ENCODE measurements around the gene SAXO1. TPM values are rescaled to one million over a fixed set of nuclear protein-coding genes. Genes with fewer than 3 reads are reported as not detected.
"Not testable (repeated sequence)": the region's sequence is repeated elsewhere in the genome, so short reads cannot be mapped to it uniquely, and the experiment has no call there.

Gene SAXO1
- total RNA-seq (2014; rRNA removed; shearing (Covaris generic)): not detected in 2 replicates

DNA sequence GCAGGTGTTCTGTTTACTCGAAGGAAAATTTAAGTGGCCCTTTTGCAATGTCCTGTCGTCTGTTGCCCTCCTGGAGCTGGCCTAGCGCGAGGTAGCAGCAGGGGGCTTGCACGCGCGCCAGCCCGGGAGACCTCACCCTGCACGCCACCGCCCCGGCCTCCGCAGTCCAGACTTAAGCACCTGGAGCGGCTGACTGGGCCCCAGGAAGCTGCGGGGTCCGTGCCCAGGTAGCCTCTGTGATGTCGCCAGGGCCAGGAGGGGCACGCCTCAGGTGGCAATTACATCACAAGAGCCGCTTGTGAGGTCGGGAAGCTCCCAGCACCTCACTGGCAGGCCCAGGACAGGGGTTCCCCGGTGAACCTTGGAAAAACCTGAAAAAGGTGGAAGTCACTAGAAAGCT lies at the start of gene SAXO1:
Gene SAXO1, minus strand, starts transcription at position 195 of the 400 bp plus-strand sequence. CDS start 301 bp downstream, outside the sequence.
- in situ Hi-C loops (cut with HindIII; ENCODE audit: low sequenced_read_pairs): no loop called here
- DNase-seq (ENCODE audit: low spot score): no peak

- in situ Hi-C loops (cut with HindIII; ENCODE audit: low sequenced_read_pairs): no loop called here
- no peak for DNase-seq (ENCODE audit: low spot score)
These were observed 41.8 kb upstream of the SAXO1 start for GRCh38 chr9:19074836-19075235.

GRCh38 chr9:19074229-19074628 lies 41.2 kb upstream of the SAXO1 start:
- no peak for DNase-seq (ENCODE audit: low spot score)
- in situ Hi-C loops (cut with HindIII; ENCODE audit: low sequenced_read_pairs): no loop called here

DNA sequence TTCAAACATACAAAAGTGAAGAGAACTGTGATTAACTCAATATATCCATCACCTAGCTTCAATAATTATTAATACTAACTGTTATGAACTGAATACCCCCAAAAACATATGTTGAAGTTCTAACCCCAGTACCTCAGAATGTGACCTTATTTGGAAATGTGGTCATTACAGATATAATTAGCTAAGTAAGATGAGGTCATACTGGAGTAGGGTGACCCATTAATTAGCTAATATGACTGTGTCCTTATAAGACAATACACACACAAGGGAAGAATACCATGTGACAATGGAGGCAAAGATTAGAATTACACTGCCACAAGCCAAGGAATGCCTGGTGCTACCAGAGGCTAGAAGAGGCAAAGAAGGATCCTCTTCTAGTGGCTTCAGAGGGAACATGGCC lies 24.0 kb upstream of the SAXO1 start:
- in situ Hi-C loops (cut with HindIII; ENCODE audit: low sequenced_read_pairs): no loop called here
- no peak for DNase-seq (ENCODE audit: low spot score)

GRCh38 chr9:19050637-19051591 lies 17.9 kb upstream of the SAXO1 start:
- in situ Hi-C loops (cut with HindIII; ENCODE audit: low sequenced_read_pairs): no loop called here
- DNase-seq (ENCODE audit: low spot score): peak; percentile 4

- peak; percentile 80 for DNase-seq (ENCODE audit: low spot score)
- in situ Hi-C loops (cut with HindIII; ENCODE audit: low sequenced_read_pairs): no loop called here
These were observed 17.1 kb upstream of the SAXO1 start for GRCh38 chr9:19049917-19050636.

GRCh38 chr9:19048966-19049916 lies 16.2 kb upstream of the SAXO1 start, which contains the start of gene RRAGA:
Gene RRAGA (plus strand): TSS chr9:19049427. CDS start chr9:19049660, 233 bp downstream.
- in situ Hi-C loops (cut with HindIII; ENCODE audit: low sequenced_read_pairs): no loop called here
- DNase-seq (ENCODE audit: low spot score): peak; percentile 91

GRCh38 chr9:19036611-19037010 lies 3.6 kb upstream of the SAXO1 start:
- in situ Hi-C loops (cut with HindIII; ENCODE audit: low sequenced_read_pairs): no loop called here

DNA sequence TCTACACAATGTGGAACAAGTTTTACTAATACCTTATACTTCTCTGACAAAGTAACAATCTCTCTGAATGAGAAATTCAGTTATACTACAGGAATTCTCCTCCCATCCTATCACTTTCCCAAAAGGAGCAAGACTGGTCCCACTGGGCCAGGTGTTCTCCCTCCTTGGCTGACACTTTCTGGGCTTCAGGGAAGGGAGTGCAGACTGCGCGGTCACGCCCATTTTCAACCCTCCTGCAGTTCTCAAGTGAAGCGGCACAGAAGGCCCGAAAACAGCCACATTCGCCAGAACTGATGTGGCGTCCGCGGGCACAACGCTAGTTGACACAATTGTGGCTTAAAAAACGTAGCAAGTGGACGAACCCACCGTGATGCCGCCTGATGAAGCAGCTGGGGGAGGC lies 603 bp downstream of the SAXO1 start:
- DNase-seq (ENCODE audit: low spot score): no peak
- in situ Hi-C loops (cut with HindIII; ENCODE audit: low sequenced_read_pairs): no loop called here

More at GRCh38 chr9:19036611-19037010, 3.6 kb upstream of the SAXO1 start:
- DNase-seq (ENCODE audit: low spot score): no peak

GRCh38 chr9:19030899-19031298 lies 2.1 kb downstream of the SAXO1 start:
- in situ Hi-C loops (cut with HindIII; ENCODE audit: low sequenced_read_pairs): no loop called here
- no peak for DNase-seq (ENCODE audit: low spot score)

DNA sequence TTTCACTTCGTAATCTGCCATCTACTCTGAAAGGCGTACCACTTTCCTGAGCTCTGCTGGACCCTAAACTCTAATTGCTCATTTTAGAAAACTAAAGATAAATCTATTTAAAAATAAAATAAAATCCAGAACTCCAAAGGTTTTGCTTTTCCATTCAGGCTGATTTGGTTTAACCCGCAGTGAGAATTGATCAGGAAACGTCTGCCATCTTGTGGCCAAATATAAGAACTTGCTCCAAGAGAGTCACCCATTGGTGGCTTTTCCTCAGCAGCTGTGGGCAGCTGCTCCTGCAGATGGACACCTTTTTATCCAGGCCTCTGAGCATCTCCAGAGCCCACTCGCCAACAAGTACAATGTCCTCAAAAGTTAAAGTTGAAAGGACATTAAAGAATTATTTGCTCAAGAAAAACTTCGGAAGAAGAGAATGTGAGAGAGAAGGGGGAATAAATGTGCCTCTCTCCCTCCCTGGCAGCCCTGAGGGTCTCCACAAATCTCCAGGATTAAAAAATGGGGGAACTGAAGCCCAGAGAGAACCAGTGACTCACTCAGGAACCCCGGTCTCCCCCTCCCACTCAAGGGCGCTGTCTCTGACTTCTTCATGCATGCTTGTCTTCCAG lies 4.1 kb downstream of the SAXO1 start:
- in situ Hi-C loops (cut with HindIII; ENCODE audit: low sequenced_read_pairs): no loop called here
- peak; percentile 73 for DNase-seq (ENCODE audit: low spot score)

DNA sequence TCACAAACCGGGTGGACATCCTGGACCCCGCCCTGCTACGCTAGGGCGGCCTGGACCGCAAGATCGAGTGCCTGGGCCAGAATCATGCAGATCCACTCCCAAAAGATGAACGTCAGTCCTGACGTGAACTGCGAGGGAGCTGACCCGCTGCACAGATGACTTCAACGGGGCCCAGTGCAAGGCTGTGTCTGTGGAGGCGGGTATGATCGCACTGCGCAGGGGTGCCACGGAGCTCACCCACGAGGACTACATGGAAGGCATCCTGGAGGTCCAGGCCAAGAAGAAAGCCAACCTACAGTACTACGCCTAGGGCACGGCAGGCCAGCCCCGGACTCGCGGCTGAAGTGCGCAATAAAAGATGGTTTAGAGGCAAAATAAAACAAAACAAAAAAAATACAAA lies 5.2 kb downstream of the SAXO1 start:
- in situ Hi-C loops (cut with HindIII; ENCODE audit: low sequenced_read_pairs): no loop called here
- DNase-seq (ENCODE audit: low spot score): no peak

DNA sequence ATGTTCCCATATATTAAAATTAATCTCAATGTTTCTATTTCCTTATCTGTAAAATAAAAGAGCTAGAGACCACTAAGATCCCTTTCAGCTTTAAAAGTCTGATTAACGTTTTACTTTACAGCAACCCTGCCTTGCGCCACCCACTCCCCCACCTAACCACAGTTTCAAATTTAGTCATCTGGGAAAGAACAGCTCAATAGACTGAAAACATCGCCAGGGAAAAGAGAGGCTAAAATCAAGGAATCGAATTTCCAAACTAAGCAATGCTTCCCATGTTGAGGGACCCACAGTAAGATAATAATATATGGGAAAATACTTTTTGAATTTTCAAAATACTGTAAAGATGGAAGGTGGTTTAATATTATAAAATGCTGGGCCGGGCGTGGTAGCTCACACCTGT lies 6.6 kb downstream of the SAXO1 start:
- in situ Hi-C loops (cut with HindIII; ENCODE audit: low sequenced_read_pairs): no loop called here
- DNase-seq (ENCODE audit: low spot score): no peak

GRCh38 chr9:19023078-19023477 lies 9.9 kb downstream of the SAXO1 start:
- in situ Hi-C loops (cut with HindIII; ENCODE audit: low sequenced_read_pairs): no loop called here
- DNase-seq (ENCODE audit: low spot score): no peak

GRCh38 chr9:19022206-19022605 lies 10.8 kb downstream of the SAXO1 start:
- DNase-seq (ENCODE audit: low spot score): no peak
- in situ Hi-C loops (cut with HindIII; ENCODE audit: low sequenced_read_pairs): no loop called here

DNA sequence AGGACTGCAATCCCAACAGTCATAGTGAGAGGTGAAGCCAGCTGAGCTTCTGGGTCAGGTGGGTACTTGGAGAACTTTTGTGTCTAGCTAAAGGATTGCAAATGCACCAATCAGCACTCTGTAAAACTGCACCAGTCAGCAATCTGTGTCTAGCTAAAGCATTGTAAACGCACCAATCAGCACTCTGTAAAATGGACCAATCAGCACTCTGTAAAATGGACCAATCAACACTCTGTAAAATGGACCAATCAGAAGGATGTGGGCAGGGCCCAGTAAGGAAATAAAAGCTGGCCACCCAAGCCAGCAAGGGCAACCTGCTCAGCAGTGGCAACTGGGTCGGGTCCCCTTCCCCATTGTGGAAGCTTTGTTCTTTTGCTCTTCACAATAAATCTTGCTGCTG lies 11.4 kb downstream of the SAXO1 start:
- DNase-seq (ENCODE audit: low spot score); in situ Hi-C loops (cut with HindIII; ENCODE audit: low sequenced_read_pairs): not testable (repeated sequence)

- peak; percentile 75 for DNase-seq (ENCODE audit: low spot score)
- in situ Hi-C loops (cut with HindIII; ENCODE audit: low sequenced_read_pairs): no loop called here
These were observed 12.0 kb downstream of the SAXO1 start for GRCh38 chr9:19020886-19021455.

GRCh38 chr9:19018201-19018600 lies 14.8 kb downstream of the SAXO1 start:
- in situ Hi-C loops (cut with HindIII; ENCODE audit: low sequenced_read_pairs): no loop called here
- DNase-seq (ENCODE audit: low spot score): no peak

Measured in G401 (cell line).